ENCODE measurements around the gene OSMR.

The OSMR gene

GRCh38 chr5:38816083-38817030, 29.5 kb upstream of the OSMR start:
- TF ChIP-seq GATA1 (IDR thresholded peaks at IDR 0.05; ENCODE audit: low read depth, low read length) (no peak), POLR2A (IDR thresholded peaks at IDR 0.05; ENCODE audit: low read length) (no peak)
- DNase-seq: no peak

GRCh38 chr5:38821679-38822078, 24.1 kb upstream of the OSMR start:
- DNase-seq: no peak
- TF ChIP-seq GATA1 (IDR thresholded peaks at IDR 0.05; ENCODE audit: low read depth, low read length) (no peak), POLR2A (IDR thresholded peaks at IDR 0.05; ENCODE audit: low read length) (no peak)

- no peak for DNase-seq
- TF ChIP-seq POLR2A (IDR thresholded peaks at IDR 0.05; ENCODE audit: low read length) (no peak), GATA1 (IDR thresholded peaks at IDR 0.05; ENCODE audit: low read depth, low read length) (no peak)
Observed at GRCh38 chr5:38823503-38823902, 22.3 kb upstream of the OSMR start.

- no peak for DNase-seq
- TF ChIP-seq POLR2A (IDR thresholded peaks at IDR 0.05; ENCODE audit: low read length) (no peak), GATA1 (IDR thresholded peaks at IDR 0.05; ENCODE audit: low read depth, low read length) (no peak)
Observed at GRCh38 chr5:38824821-38825220, 21.0 kb upstream of the OSMR start.

- TF ChIP-seq POLR2A (IDR thresholded peaks at IDR 0.05; ENCODE audit: low read length) (no peak), GATA1 (IDR thresholded peaks at IDR 0.05; ENCODE audit: low read depth, low read length) (no peak)
Observed at GRCh38 chr5:38825494-38825893, 20.3 kb upstream of the OSMR start.

GRCh38 chr5:38827525-38827924, 18.3 kb upstream of the OSMR start:
- DNase-seq: no peak

More at GRCh38 chr5:38825494-38825893, 20.3 kb upstream of the OSMR start:
- DNase-seq: no peak

GRCh38 chr5:38830521-38831051, 15.2 kb upstream of the OSMR start:
- TF ChIP-seq POLR2A (IDR thresholded peaks at IDR 0.05; ENCODE audit: low read length): no peak
- TF ChIP-seq GATA1 (IDR thresholded peaks at IDR 0.05; ENCODE audit: low read depth, low read length): no peak
- no peak for DNase-seq

More at GRCh38 chr5:38827525-38827924, 18.3 kb upstream of the OSMR start:
- TF ChIP-seq POLR2A (IDR thresholded peaks at IDR 0.05; ENCODE audit: low read length): no peak
- TF ChIP-seq GATA1 (IDR thresholded peaks at IDR 0.05; ENCODE audit: low read depth, low read length): no peak

GRCh38 chr5:38831117-38831516, 14.7 kb upstream of the OSMR start:
- DNase-seq: no peak
- TF ChIP-seq GATA1 (IDR thresholded peaks at IDR 0.05; ENCODE audit: low read depth, low read length) (no peak), POLR2A (IDR thresholded peaks at IDR 0.05; ENCODE audit: low read length) (no peak)

GRCh38 chr5:38831909-38832308, 13.9 kb upstream of the OSMR start:
- DNase-seq: peak; percentile 26 to 31
- TF ChIP-seq POLR2A (IDR thresholded peaks at IDR 0.05; ENCODE audit: low read length) (no peak), GATA1 (IDR thresholded peaks at IDR 0.05; ENCODE audit: low read depth, low read length) (no peak)

- DNase-seq: no peak
- TF ChIP-seq POLR2A (IDR thresholded peaks at IDR 0.05; ENCODE audit: low read length): no peak
- TF ChIP-seq GATA1 (IDR thresholded peaks at IDR 0.05; ENCODE audit: low read depth, low read length): no peak
Observed at GRCh38 chr5:38832810-38833209, 13.0 kb upstream of the OSMR start.

GRCh38 chr5:38835887-38836286, 9.9 kb upstream of the OSMR start:
- TF ChIP-seq POLR2A (IDR thresholded peaks at IDR 0.05; ENCODE audit: low read length): no peak
- TF ChIP-seq GATA1 (IDR thresholded peaks at IDR 0.05; ENCODE audit: low read depth, low read length): no peak
- no peak for DNase-seq

- no peak for DNase-seq
- TF ChIP-seq GATA1 (IDR thresholded peaks at IDR 0.05; ENCODE audit: low read depth, low read length) (no peak), POLR2A (IDR thresholded peaks at IDR 0.05; ENCODE audit: low read length) (no peak)
Observed at GRCh38 chr5:38837416-38837815, 8.4 kb upstream of the OSMR start.

GRCh38 chr5:38837932-38838331, 7.9 kb upstream of the OSMR start:
- no peak for TF ChIP-seq POLR2A (IDR thresholded peaks at IDR 0.05; ENCODE audit: low read length)
- no peak for TF ChIP-seq GATA1 (IDR thresholded peaks at IDR 0.05; ENCODE audit: low read depth, low read length)
- DNase-seq: no peak

GRCh38 chr5:38843665-38844064, 2.1 kb upstream of the OSMR start:
- TF ChIP-seq GATA1 (IDR thresholded peaks at IDR 0.05; ENCODE audit: low read depth, low read length) (no peak), POLR2A (IDR thresholded peaks at IDR 0.05; ENCODE audit: low read length) (no peak)
- DNase-seq: no peak

All from erythroblast (primary cell).